IMR-90 (cell line): ENCODE measurements around the gene PIGH. TPM values are rescaled to one million over a fixed set of nuclear protein-coding genes. Genes with fewer than 3 reads are reported as not detected.

ENCODE experiments used
- ATAC-seq: fragments of 200-7000 bp; cut with Tn5 transposase; 2 replicates; pipeline ENCODE4 v1.9.1; 2020; ENCODE audit warnings: low read depth, mild to moderate bottlenecking, moderate library complexity
- BruUV-seq: library from RNA; stranded (reverse); fragments of 400-500 nt; replicated peaks from 2 replicates; lab custom pipeline; 2021; lab: Mats Ljungman, UMichigan
- CTCF ChIA-PET: fragments of 300-600 bp; formaldehyde crosslinking; extraction: SDS; loops from one replicate; lab custom pipeline; 2021; ENCODE audit warnings: antibody characterized with exemption; lab: Yijun Ruan, JAX
- POLR2A ChIA-PET: fragments of 300-600 bp; sonication (Branson Sonifier 250); formaldehyde crosslinking; loops from one replicate; lab custom pipeline; 2022; ENCODE audit warnings: antibody characterized with exemption; ENCODE audit not compliant: unreplicated experiment; lab: Charles Lee
- DNase-seq: peaks from one replicate; pipeline ENCODE4 v3.0.0; 2013
- H2AFZ ChIP-seq: replicated peaks from 2 replicates; pipeline ENCODE3; 2013; ENCODE audit warnings: low read length, mild to moderate bottlenecking; ENCODE audit not compliant: poor library complexity
- H2AK5ac ChIP-seq: 2 replicates; pipeline ENCODE4 v1.6.1; 2013; ENCODE audit warnings: low read depth, low read length, inconsistent platforms
- H2AK9ac ChIP-seq: replicated peaks from 2 replicates; pipeline ENCODE3; 2013; ENCODE audit warnings: mild to moderate bottlenecking, low read depth, low read length, moderate library complexity; ENCODE audit not compliant: poor library complexity
- H2BK120ac ChIP-seq: 2 replicates; pipeline ENCODE4 v1.6.1; 2013; ENCODE audit warnings: low read depth, low read length, inconsistent platforms
- H2BK15ac ChIP-seq: 3 replicates; pipeline ENCODE4 v1.6.1; 2013; ENCODE audit warnings: low read depth, low read length, inconsistent platforms
- H2BK20ac ChIP-seq: 2 replicates; pipeline ENCODE4 v1.6.1; 2013; ENCODE audit warnings: low read depth, mild to moderate bottlenecking, inconsistent platforms, low read length, moderate library complexity
- H2BK5ac ChIP-seq: 2 replicates; pipeline ENCODE4 v1.6.1; 2013; ENCODE audit warnings: mild to moderate bottlenecking, low read depth, low read length, inconsistent platforms; ENCODE audit not compliant: poor library complexity, severe bottlenecking
- H3K14ac ChIP-seq: replicated peaks from 2 replicates; pipeline ENCODE4 v1.6.1; 2013; ENCODE audit warnings: low read depth, low read length, inconsistent platforms
- H3K18ac ChIP-seq: 2 replicates; pipeline ENCODE4 v1.6.1; 2013; ENCODE audit warnings: low read depth, low read length, control low read depth
- H3K23ac ChIP-seq: 2 replicates; pipeline ENCODE4 v1.6.1; 2013; ENCODE audit warnings: low read depth, low read length, inconsistent platforms
- H3K27ac ChIP-seq: 2 replicates; pipeline ENCODE4 v1.5.1; 2013; ENCODE audit warnings: mild to moderate bottlenecking, control low read depth, low read length; ENCODE audit not compliant: insufficient read depth
- H3K27me3 ChIP-seq: 2 replicates; pipeline ENCODE4 v1.6.1; 2013; ENCODE audit warnings: low read length; ENCODE audit not compliant: control insufficient read depth, insufficient read depth
- H3K36me3 ChIP-seq: 2 replicates; pipeline ENCODE4 v1.6.1; 2013; ENCODE audit warnings: low read length, mixed read lengths; ENCODE audit not compliant: control insufficient read depth, insufficient read depth
- H3K4ac ChIP-seq: 2 replicates; pipeline ENCODE4 v1.6.1; 2013; ENCODE audit warnings: low read depth, low read length, inconsistent platforms
- H3K4me1 ChIP-seq: 2 replicates; pipeline ENCODE4 v1.6.1; 2013; ENCODE audit warnings: low read length, mixed read lengths; ENCODE audit not compliant: control insufficient read depth, insufficient read depth
- H3K4me2 ChIP-seq: 2 replicates; pipeline ENCODE4 v1.6.1; 2013; ENCODE audit warnings: low read depth, mild to moderate bottlenecking, control low read depth, low read length, moderate library complexity
- H3K4me3 ChIP-seq: 2 replicates; pipeline ENCODE4 v1.5.1; 2013; ENCODE audit warnings: low read depth, mild to moderate bottlenecking, control low read depth, low read length, moderate library complexity; ENCODE audit not compliant: insufficient read depth
- H3K56ac ChIP-seq: 2 replicates; pipeline ENCODE4 v1.6.1; 2013; ENCODE audit warnings: low read length, inconsistent platforms; ENCODE audit not compliant: insufficient read depth; ENCODE audit errors: extremely low read depth
- H3K79me1 ChIP-seq, 2 experiments: 2 replicates each; pipeline ENCODE4 v1.6.1; 2013; ENCODE audit warnings: low read length in 2 of 2, inconsistent platforms in 1 of 2, low read depth in 1 of 2
- H3K9ac ChIP-seq: 2 replicates; pipeline ENCODE4 v1.6.1; 2013; ENCODE audit warnings: low read depth, low read length, control low read depth
- H3K9me1 ChIP-seq: 2 replicates; pipeline ENCODE4 v1.6.1; 2013; ENCODE audit warnings: low read length, inconsistent platforms; ENCODE audit not compliant: insufficient read depth
- H3K9me3 ChIP-seq: 2 replicates; pipeline ENCODE4 v1.6.1; 2013; ENCODE audit warnings: low read length; ENCODE audit not compliant: control insufficient read depth, insufficient read depth
- H4K20me1 ChIP-seq: 2 replicates; pipeline ENCODE4 v1.6.1; 2013; ENCODE audit warnings: low read length, inconsistent platforms; ENCODE audit not compliant: insufficient read depth
- H4K5ac ChIP-seq: 2 replicates; pipeline ENCODE4 v1.6.1; 2013; ENCODE audit warnings: mild to moderate bottlenecking, low read depth, low read length, control low read depth
- H4K8ac ChIP-seq, 2 experiments: 2 replicates each; pipeline ENCODE4 v1.6.1; 2013; ENCODE audit warnings: low read depth in 2 of 2, low read length in 2 of 2, control low read depth in 1 of 2, inconsistent platforms in 1 of 2
- H4K91ac ChIP-seq: 2 replicates; pipeline ENCODE4 v1.6.1; 2013; ENCODE audit warnings: low read depth, low read length, inconsistent platforms; ENCODE audit not compliant: insufficient read depth
- CEBPB ChIP-seq: IDR thresholded peaks from 2 replicates; pipeline ENCODE4 v1.6.1; 2012; ENCODE audit warnings: low read depth, low read length, improper control_type of control experiment
- RAD21 ChIP-seq: IDR thresholded peaks from 2 replicates; pipeline ENCODE4 v1.6.1; 2012; ENCODE audit warnings: low read length, improper control_type of control experiment
- RFX5 ChIP-seq: IDR thresholded peaks from 2 replicates; pipeline ENCODE4 v1.8.0; 2012; ENCODE audit warnings: low read depth, mild to moderate bottlenecking, low read length, moderate library complexity
- WGBS, 2 experiments: methylation state at CpG; one replicate each; pipeline versions ENCODE4 v1.1.5 to v1.1.7; 2013; ENCODE audit warnings: missing lambda C conversion rate in 2 of 2; ENCODE audit not compliant: insufficient read length in 1 of 2; ENCODE audit errors: extremely low coverage in 2 of 2; 5-methylcytosine and 5-hydroxymethylcytosine counted together
- dilution Hi-C: fragments of 300-500 bp; cut with HindIII; formaldehyde crosslinking; loops from one replicate; pipeline ENCODE4 v1.14.3; 2018; ENCODE audit warnings: low sequenced_read_pairs; ENCODE audit not compliant: unreplicated experiment
- in situ Hi-C: fragments of 300-500 bp; cut with MboI; formaldehyde crosslinking; loops from 3 replicates; pipeline ENCODE4 v1.14.3; 2019; ENCODE audit warnings: low sequenced_read_pairs, inconsistent platforms, mixed read lengths
- intact Hi-C: fragments of 100-400 bp; cut with micrococcal nuclease; formaldehyde crosslinking; loops from 2 replicates; pipeline ENCODE4 v1.10.0; 2022
- polyA plus RNA-seq, 3 experiments: library from polyadenylated mRNA; depleted of rRNA; stranded (reverse); fragments of >200 nt; gene quantifications; 2 replicates each; pipeline ENCODE4 v1.2.3, GENCODE V29; 2012; ENCODE audit warnings: low replicate concordance in 1 of 3
- total RNA-seq: library from RNA; depleted of rRNA; stranded (reverse); fragments of >200 nt; gene quantifications from 2 replicates; pipeline ENCODE4 v1.2.3, GENCODE V29; 2012

PIGH gene
- total and polyA plus RNA-seq, 2 of the 4 experiments (the other 2 are of a cell fraction), result 7.9 to 13.5 TPM

DNA sequence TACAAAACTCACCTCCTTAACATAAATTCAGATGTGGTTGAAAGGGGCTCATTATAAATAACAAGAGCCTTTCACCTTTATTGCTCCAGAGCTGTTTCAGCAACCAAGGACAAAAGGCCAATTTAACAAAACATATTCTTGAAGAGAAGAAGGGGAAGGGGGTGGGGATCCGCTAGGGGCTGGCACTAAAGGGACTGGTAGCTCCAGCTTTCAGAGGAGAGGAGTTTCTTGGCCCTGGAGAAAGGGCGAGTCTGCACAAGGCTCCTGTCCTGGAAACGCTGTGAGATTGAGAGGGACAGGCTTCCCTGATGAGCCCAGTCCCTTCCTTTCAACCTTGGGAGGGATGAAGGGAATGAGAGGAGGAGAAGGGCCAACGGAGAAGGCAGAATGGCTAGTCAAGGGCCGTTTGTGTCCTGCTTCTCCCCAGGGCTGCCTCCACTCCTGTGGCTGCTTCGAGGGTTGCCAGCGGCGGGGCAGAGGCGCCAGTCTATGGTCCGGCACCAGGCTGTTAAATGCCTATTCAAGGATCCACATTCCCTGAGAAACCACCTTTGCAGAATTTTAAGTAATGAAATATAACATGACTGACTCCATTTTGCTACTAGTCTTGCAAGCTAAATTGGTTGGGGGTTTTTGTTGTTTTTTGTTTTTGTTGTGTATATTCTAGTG, 9.7 kb upstream of the PIGH start:
- no peak overlapping the region for H2AK9ac ChIP-seq
- no peak overlapping the region for H2BK20ac ChIP-seq
- H3K4me3 ChIP-seq, result no peak overlapping the region
- BruUV-seq, result no TSS peak
- ChIA-PET CTCF (no interaction called here), POLR2A (no interaction called here)
- H3K36me3 ChIP-seq, result no peaks in the 10 kb centered on the region
- no peak overlapping the region for H3K56ac ChIP-seq
- no peak overlapping the region for H4K8ac ChIP-seq
- H3K79me1 ChIP-seq, result no peaks in the 10 kb centered on the region
- H3K9me1 ChIP-seq, result no peaks in the 10 kb centered on the region
- H3K18ac ChIP-seq, result no peak overlapping the region
- intact Hi-C loops (no loop called here), in situ Hi-C loops (no loop called here), dilution Hi-C loops (no loop called here)
- no peak overlapping the region for H2BK5ac ChIP-seq
- H3K14ac ChIP-seq, result no peak overlapping the region
- H3K9me3 ChIP-seq, result no peaks in the 10 kb centered on the region
- no peak overlapping the region for H3K4me2 ChIP-seq
- no peak overlapping the region for H4K5ac ChIP-seq
- TF ChIP-seq CEBPB (no peak), RFX5 (no peak), RAD21 (no peak)
- no peak overlapping the region for H2AK5ac ChIP-seq
- H3K4me1 ChIP-seq, result no peaks in the 10 kb centered on the region
- ATAC-seq, result no peak
- H4K20me1 ChIP-seq, result no peaks in the 10 kb centered on the region
- H2BK15ac ChIP-seq, result no peak overlapping the region
- no peak overlapping the region for H3K23ac ChIP-seq
- no peak overlapping the region for H2AFZ ChIP-seq
- no peak overlapping the region for H2BK120ac ChIP-seq
- no peak overlapping the region for H3K9ac ChIP-seq
- H3K27ac ChIP-seq, result no peak overlapping the region
- WGBS, 2 experiments, result no CpG with 5 or more reads among the region's 10 CpGs
- H3K4ac ChIP-seq, result no peak overlapping the region
- no peak overlapping the region for H4K91ac ChIP-seq
- DNase-seq, result no peak
- H3K27me3 ChIP-seq, result peaks cover 35% of the 10 kb centered on the region
